Prostate gland (tissue), 2 donors: ENCODE data around the gene PCMTD2. TPM values are rescaled to one million over a fixed set of nuclear protein-coding genes. Genes with fewer than 3 reads are reported as not detected.

Experiments
- DNase-seq: peaks from one replicate; pipeline ENCODE4 v3.0.0-alpha.2; 2019; ENCODE audit warnings: low spot score
- H3K27ac ChIP-seq, 2 donors: fragments of 200-600 bp; sonication (generic); 2 replicates each; pipeline ENCODE4 v1.5.1; 2017 to 2019
- H3K27me3 ChIP-seq: fragments of 200-600 bp; sonication (generic); replicated peaks from 2 replicates; pipeline ENCODE4 v1.5.1; 2019; ENCODE audit not compliant: insufficient read depth
- H3K36me3 ChIP-seq, 2 donors: fragments of 200-600 bp; sonication (generic); 1 replicate in 1 of 2; 2 replicates in 1 of 2; pipeline versions ENCODE4 v1.5.1 to v1.8.1; 2017 to 2019
- H3K4me1 ChIP-seq: fragments of 200-600 bp; sonication (generic); replicated peaks from 2 replicates; pipeline ENCODE4 v1.5.1; 2019
- H3K4me3 ChIP-seq, 2 donors: fragments of 200-600 bp; sonication (generic); 2 replicates each; pipeline ENCODE4 v1.5.1; 2017 to 2019
- H3K9me3 ChIP-seq: fragments of 200-600 bp; sonication (generic); 2 replicates; pipeline ENCODE4 v1.5.1; 2017
- CTCF ChIP-seq, 4 experiments: fragments of 200-600 bp in 2 of 4; fragments of 450-650 bp in 2 of 4; sonication (generic) in 2 of 4; IDR thresholded peaks; 1 replicate in 3 of 4; 2 replicates in 1 of 4; pipeline ENCODE4 v1.5.1; 2016 to 2019; ENCODE audit warnings: antibody characterized with exemption in 4 of 4, mild to moderate bottlenecking in 2 of 4, moderate library complexity in 2 of 4
- POLR2A ChIP-seq: fragments of 450-650 bp; IDR thresholded peaks from one replicate; pipeline ENCODE4 v1.6.1; 2016; ENCODE audit warnings: antibody characterized with exemption, mild to moderate bottlenecking
- POLR2AphosphoS5 ChIP-seq: sonication (generic); formaldehyde crosslinking; IDR thresholded peaks from one replicate; pipeline ENCODE4 v1.6.1; 2017; ENCODE audit warnings: antibody characterized with exemption
- WGBS: methylation state at CpG from one replicate; pipeline ENCODE4 v1.1.5; 2018; 5-methylcytosine and 5-hydroxymethylcytosine counted together
- intact Hi-C: fragments of 100-400 bp; cut with DNase I; formaldehyde crosslinking; loops from one replicate; pipeline ENCODE4 v1.14.2; 2022
- total RNA-seq, 2 donors: library from RNA; depleted of rRNA; stranded (reverse); fragments of >200 nt; gene quantifications; one replicate each; pipeline ENCODE4 v1.1.0, GENCODE V29; 2016

Gene PCMTD2
- total RNA-seq, 2 donors from 2014 or later: 143 to 147 TPM

GRCh38 chr20:64273109-64273508, 17.6 kb downstream of the PCMTD2 start:
- no peak for TF ChIP-seq CTCF (IDR thresholded peaks at IDR 0.05)
- no peak for TF ChIP-seq POLR2AphosphoS5
- no peak for TF ChIP-seq POLR2A
- Histone ChIP-seq H3K36me3 (no peaks in the 10 kb centered on the region), H3K9me3 (no peaks in the 10 kb centered on the region), H3K4me1 (no peaks in the 10 kb centered on the region), H3K27me3 (no peaks in the 10 kb centered on the region), H3K4me3 (no peak overlapping the region), H3K27ac (no peak overlapping the region)
- 91% methylated on average over 19 of the region's 19 CpGs for WGBS
- intact Hi-C loops: no loop called here
- DNase-seq: no peak

DNA sequence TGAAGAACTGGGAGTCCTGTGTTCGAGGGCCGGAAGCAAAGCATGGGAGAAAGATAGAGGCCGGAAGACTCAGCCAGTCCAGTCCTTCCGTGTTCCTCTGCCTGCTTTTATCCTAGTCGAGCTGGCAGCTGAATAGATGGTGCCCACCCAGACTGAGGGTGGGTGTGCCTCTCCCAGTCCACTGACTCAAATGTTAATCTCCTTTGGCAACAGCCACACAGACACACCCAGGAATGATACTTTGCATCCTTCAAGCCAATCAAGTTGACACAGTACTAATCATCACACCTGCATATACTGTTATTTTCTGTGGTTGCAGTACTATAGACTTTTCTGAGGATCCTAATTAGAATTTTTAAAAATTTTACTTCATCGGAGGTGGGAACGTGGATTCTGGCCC, 21.3 kb downstream of the PCMTD2 start:
- Histone ChIP-seq H3K27ac (no peak overlapping the region), H3K4me3 (no peak overlapping the region), H3K36me3 (no peaks in the 10 kb centered on the region), H3K4me1 (no peaks in the 10 kb centered on the region), H3K27me3 (no peaks in the 10 kb centered on the region), H3K9me3 (no peaks in the 10 kb centered on the region)
- no peak for TF ChIP-seq CTCF (IDR thresholded peaks at IDR 0.05)
- no peak for TF ChIP-seq POLR2AphosphoS5
- TF ChIP-seq POLR2A: no peak
- intact Hi-C loops: no loop called here
- no peak for DNase-seq
- 95% methylated on average over 7 of the region's 7 CpGs for WGBS

DNA sequence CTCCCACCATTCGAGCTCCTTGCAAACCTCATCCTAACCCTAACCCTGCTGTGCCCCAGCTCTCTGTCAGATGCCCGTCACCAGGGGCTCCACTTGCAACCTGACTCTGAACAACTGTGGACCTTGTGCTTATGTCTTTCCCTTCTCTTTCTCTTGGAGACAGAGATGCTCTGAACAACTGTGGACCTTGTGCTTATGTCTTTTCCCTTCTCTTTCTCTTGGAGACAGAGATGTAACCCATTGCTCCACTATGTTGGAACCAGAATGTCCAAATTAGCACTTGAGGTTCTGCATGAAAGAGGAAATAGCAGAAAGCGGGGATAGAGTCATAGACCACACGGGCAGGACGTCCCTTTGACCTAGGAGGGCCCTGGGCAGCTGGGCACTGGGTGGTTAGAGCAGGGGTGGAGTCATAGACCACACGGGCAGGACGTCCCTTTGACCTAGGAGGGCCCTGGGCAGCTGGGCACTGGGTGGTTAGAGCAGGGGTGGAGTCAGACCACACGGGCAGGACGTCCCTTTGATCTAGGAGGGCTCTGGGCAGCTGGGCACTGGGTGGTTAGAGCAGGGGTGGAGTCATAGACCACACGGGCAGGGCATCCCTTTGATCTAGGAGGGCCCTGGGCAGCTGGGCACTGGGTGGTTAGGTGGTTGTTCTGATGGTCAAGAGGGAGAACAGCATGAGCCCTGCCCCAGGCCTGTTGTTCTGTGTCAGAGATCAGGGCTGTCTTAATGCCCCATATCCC, 22.2 kb downstream of the PCMTD2 start:
- DNase-seq: no peak
- no peak overlapping the region for H3K4me3 ChIP-seq
- no peaks in the 10 kb centered on the region for H3K4me1 ChIP-seq
- no peaks in the 10 kb centered on the region for H3K27me3 ChIP-seq
- H3K36me3 ChIP-seq: no peaks in the 10 kb centered on the region
- no peaks in the 10 kb centered on the region for H3K9me3 ChIP-seq
- no peak for TF ChIP-seq POLR2A
- no peak for TF ChIP-seq POLR2AphosphoS5
- no peak for TF ChIP-seq CTCF (IDR thresholded peaks at IDR 0.05)
- no peak overlapping the region for H3K27ac ChIP-seq
- 86% methylated on average over 9 of the region's 10 CpGs for WGBS
- intact Hi-C loops: no loop called here

DNA sequence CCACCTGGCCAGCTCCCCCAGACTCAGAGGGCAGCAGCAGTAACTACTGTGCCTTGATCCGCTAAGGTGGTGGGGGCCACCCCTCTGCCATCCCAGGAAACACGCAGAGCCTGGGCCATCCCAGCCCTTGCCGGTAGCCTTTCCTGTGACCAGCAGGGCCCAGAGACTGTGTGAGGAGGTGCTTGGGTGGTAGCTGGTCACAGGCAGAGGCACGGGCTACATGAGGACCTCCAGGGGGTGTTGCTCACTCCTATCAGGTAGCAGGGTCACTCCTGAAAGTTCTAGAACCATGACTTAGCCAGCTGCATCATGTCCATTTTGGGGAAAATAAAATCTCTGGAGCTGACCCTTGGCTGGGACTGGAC, 22.8 kb downstream of the PCMTD2 start:
- no peaks in the 10 kb centered on the region for H3K36me3 ChIP-seq
- no peaks in the 10 kb centered on the region for H3K27me3 ChIP-seq
- 79% methylated on average over 4 of the region's 4 CpGs for WGBS
- H3K4me3 ChIP-seq: no peak overlapping the region
- DNase-seq: no peak
- no peaks in the 10 kb centered on the region for H3K4me1 ChIP-seq
- TF ChIP-seq POLR2A (no peak), CTCF (IDR thresholded peaks at IDR 0.05) (no peak), POLR2AphosphoS5 (no peak)
- H3K9me3 ChIP-seq: no peaks in the 10 kb centered on the region
- intact Hi-C loops: no loop called here
- no peak overlapping the region for H3K27ac ChIP-seq

GRCh38 chr20:64279826-64280459, 24.4 kb downstream of the PCMTD2 start:
- Histone ChIP-seq H3K4me1 (no peaks in the 10 kb centered on the region), H3K27ac (no peak overlapping the region), H3K4me3 (no peak overlapping the region), H3K27me3 (no peaks in the 10 kb centered on the region), H3K9me3 (no peaks in the 10 kb centered on the region), H3K36me3 (no peaks in the 10 kb centered on the region)
- no peak for DNase-seq
- TF ChIP-seq POLR2A (no peak), POLR2AphosphoS5 (no peak), CTCF (IDR thresholded peaks at IDR 0.05) (no peak)
- WGBS: 87% methylated on average over 7 of the region's 7 CpGs
- intact Hi-C loops: no loop called here
